Gastroesophageal sphincter (tissue), 4 donors: ENCODE results near the gene TOMM20. TPM values are rescaled to one million over a fixed set of nuclear protein-coding genes. Genes with fewer than 3 reads are reported as not detected.

Experiments used
- ATAC-seq: fragments of 150-250 bp; one replicate; pipeline ENCODE4 v1.9.1; 2016; ENCODE audit warnings: mild to moderate bottlenecking, moderate library complexity
- H3K27ac ChIP-seq, 4 donors: fragments of 200-600 bp; sonication (generic) in 3 of 4; 1 replicate in 3 of 4; 2 replicates in 1 of 4; pipeline ENCODE4 v1.5.1; 2016 to 2019
- H3K27me3 ChIP-seq: fragments of 200-600 bp; sonication (generic); one replicate; pipeline ENCODE4 v1.5.1; 2019
- H3K36me3 ChIP-seq, 2 donors: fragments of 200-600 bp; sonication (generic); one replicate each; pipeline ENCODE4 v1.5.1; 2019; ENCODE audit warnings: control low read depth in 1 of 2
- H3K4me1 ChIP-seq, 3 donors: fragments of 200-600 bp; sonication (generic); 1 replicate in 2 of 3; 2 replicates in 1 of 3; pipeline ENCODE4 v1.5.1; 2016 to 2019; ENCODE audit warnings: control low read depth in 2 of 3
- H3K4me3 ChIP-seq, 2 donors: fragments of 200-600 bp; sonication (generic); one replicate each; pipeline ENCODE4 v1.5.1; 2019; ENCODE audit warnings: mild to moderate bottlenecking in 1 of 2, moderate library complexity in 1 of 2
- H3K9me3 ChIP-seq, 3 donors: fragments of 200-600 bp; sonication (generic); one replicate each; pipeline ENCODE4 v1.5.1; 2017 to 2019; ENCODE audit warnings: control low read depth in 2 of 3
- EP300 ChIP-seq: sonication (generic); formaldehyde crosslinking; IDR thresholded peaks from one replicate; pipeline ENCODE4 v1.6.1; 2017; ENCODE audit warnings: antibody characterized with exemption, mild to moderate bottlenecking
- POLR2A ChIP-seq, 2 donors: fragments of 450-650 bp; IDR thresholded peaks; one replicate each; pipeline ENCODE4 v1.6.1; 2017; ENCODE audit warnings: antibody characterized with exemption in 2 of 2, mild to moderate bottlenecking in 2 of 2, moderate library complexity in 1 of 2
- POLR2AphosphoS5 ChIP-seq: sonication (generic); formaldehyde crosslinking; IDR thresholded peaks from one replicate; pipeline ENCODE4 v1.6.1; 2017; ENCODE audit warnings: antibody characterized with exemption
- WGBS, 2 donors: methylation state at CpG; one replicate each; pipeline ENCODE4 v1.1.5; 2018; ENCODE audit warnings: low coverage in 1 of 2; 5-methylcytosine and 5-hydroxymethylcytosine counted together
- total RNA-seq, 4 donors: library from RNA; depleted of rRNA; stranded (reverse); fragments of >200 nt; gene quantifications; one replicate each; pipeline ENCODE4 v1.1.0, GENCODE V29; 2016
- TF ChIP-seq, protein P1 (sequence below), 4 experiments: fragments of 200-600 bp in 2 of 4; fragments of 450-650 bp in 2 of 4; sonication (generic) in 1 of 4; IDR thresholded peaks; one replicate each; pipeline ENCODE4 v1.5.1; 2017 to 2019; ENCODE audit warnings: antibody characterized with exemption in 4 of 4, mild to moderate bottlenecking in 2 of 4, moderate library complexity in 2 of 4

The TOMM20 gene
- total RNA-seq, 4 donors from 2014 or later = 57.8 to 111 (median 99.1) TPM

DNA sequence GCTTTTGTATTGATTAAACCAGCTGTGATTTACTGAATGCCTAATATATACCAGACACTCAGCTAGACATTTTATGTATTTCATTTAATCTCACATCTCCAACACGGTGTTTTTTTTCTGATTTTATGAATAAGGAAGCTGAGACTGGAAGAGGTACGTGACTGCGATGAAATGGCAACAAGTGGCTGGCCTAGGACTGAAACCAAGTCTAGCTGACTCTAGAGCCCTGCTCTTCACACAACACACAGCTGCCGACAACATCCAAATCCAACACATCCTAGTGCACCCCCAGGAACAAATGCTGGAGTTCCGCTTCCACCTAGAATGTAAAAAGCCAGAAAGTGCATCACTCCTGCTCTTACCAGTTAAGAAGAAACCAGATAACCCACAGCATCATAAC, 10.7 kb upstream of the TOMM20 start:
- 89 to 90% methylated on average over 5 of the region's 5 CpGs for WGBS, 2 donors

DNA sequence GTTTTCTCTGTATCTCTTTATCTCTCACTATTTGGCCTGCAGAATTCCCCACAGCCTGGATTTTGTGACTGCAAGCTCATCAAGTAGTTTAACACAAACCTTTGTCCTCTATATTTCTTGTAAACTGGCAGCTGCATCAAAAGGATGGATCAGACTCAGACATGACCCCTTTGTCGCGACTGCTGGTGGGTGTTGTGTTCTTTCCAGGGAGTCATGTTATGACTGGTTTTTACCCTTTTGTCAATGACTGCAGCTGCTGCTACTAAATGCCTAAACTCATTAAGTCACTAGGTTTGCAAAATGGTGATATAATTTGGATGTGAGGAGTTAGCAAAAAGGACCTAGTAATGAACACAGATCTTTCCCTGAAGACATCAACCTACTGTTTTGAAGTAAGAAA, 10.2 kb upstream of the TOMM20 start:
- ATAC-seq = no peak
- Histone ChIP-seq H3K4me1 (no peaks in the 10 kb centered on the region), H3K27ac (no peak overlapping the region), H3K27me3 (no peaks in the 10 kb centered on the region), H3K36me3 (peaks cover 0 to 98% of the 10 kb centered on the region in 2 donors), H3K4me3 (no peak overlapping the region), H3K9me3 (no peaks in the 10 kb centered on the region)
- TF ChIP-seq EP300 (no peak), POLR2A (IDR thresholded peaks at IDR 0.05) (no peak), POLR2AphosphoS5 (no peak)
- TF ChIP-seq, protein P1, sequence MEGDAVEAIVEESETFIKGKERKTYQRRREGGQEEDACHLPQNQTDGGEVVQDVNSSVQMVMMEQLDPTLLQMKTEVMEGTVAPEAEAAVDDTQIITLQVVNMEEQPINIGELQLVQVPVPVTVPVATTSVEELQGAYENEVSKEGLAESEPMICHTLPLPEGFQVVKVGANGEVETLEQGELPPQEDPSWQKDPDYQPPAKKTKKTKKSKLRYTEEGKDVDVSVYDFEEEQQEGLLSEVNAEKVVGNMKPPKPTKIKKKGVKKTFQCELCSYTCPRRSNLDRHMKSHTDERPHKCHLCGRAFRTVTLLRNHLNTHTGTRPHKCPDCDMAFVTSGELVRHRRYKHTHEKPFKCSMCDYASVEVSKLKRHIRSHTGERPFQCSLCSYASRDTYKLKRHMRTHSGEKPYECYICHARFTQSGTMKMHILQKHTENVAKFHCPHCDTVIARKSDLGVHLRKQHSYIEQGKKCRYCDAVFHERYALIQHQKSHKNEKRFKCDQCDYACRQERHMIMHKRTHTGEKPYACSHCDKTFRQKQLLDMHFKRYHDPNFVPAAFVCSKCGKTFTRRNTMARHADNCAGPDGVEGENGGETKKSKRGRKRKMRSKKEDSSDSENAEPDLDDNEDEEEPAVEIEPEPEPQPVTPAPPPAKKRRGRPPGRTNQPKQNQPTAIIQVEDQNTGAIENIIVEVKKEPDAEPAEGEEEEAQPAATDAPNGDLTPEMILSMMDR (IDR thresholded peaks at IDR 0.05) = no peak
- 80 to 81% methylated on average over 1 to 2 of the region's 2 CpGs for WGBS, 2 donors

More for the DNA sequence above, 10.7 kb upstream of the TOMM20 start:
- Histone ChIP-seq H3K27me3 (no peaks in the 10 kb centered on the region), H3K9me3 (no peaks in the 10 kb centered on the region), H3K36me3 (peaks cover 0 to 98% of the 10 kb centered on the region in 2 donors), H3K4me1 (no peaks in the 10 kb centered on the region), H3K4me3 (no peak overlapping the region), H3K27ac (no peak overlapping the region)
- no peak for TF ChIP-seq EP300
- TF ChIP-seq POLR2AphosphoS5 = no peak
- TF ChIP-seq POLR2A (IDR thresholded peaks at IDR 0.05) = no peak
- TF ChIP-seq, protein P1 (IDR thresholded peaks at IDR 0.05) = no peak
- no peak for ATAC-seq

DNA sequence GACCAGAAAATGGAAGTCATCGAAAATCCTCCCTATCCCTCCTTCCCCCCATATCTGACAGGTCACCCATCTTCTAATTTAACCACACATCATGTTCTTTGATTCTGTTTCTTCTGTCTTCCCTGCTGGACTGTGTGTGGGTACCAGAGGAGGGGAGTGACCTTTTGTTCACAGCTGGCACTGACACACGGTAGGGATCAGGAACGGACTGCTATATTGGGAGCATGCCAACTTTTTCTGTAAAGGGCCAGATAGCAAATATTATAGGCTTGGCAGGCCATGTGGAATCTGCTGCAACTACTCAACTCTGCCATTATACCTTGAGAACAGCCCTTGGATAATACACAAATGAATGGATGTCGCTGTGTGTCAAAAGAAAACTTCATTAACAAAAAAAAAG, 7.5 kb upstream of the TOMM20 start:
- no peak for ATAC-seq
- Histone ChIP-seq H3K4me1 (no peaks in the 10 kb centered on the region), H3K36me3 (peaks cover 0 to 98% of the 10 kb centered on the region in 2 donors), H3K27me3 (no peaks in the 10 kb centered on the region), H3K27ac (no peak overlapping the region), H3K4me3 (no peak overlapping the region), H3K9me3 (no peaks in the 10 kb centered on the region)
- WGBS, 2 donors = 50 to 52% methylated on average over 4 of the region's 4 CpGs
- TF ChIP-seq POLR2A (IDR thresholded peaks at IDR 0.05) (no peak), POLR2AphosphoS5 (no peak), EP300 (no peak)
- TF ChIP-seq, protein P1 (IDR thresholded peaks at IDR 0.05) = no peak

DNA sequence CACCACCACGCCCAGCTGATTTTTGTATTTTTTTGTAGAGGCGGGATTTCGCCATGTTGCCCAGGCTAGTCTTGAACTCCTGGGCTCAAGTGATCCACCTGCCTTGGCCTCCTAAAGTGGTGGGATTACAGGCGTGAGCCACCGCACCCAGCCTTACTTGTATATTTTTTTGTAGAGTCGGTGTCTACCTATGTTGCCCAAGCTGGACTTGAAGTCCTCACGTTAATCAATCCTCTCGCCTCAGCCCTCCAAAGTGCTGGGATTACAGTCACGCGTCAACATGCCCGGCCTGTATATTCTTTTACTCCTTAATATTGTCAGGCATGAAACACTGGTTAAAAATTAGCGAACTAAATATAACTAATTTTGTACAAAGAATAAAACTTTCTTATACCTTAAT, 5.5 kb upstream of the TOMM20 start:
- Histone ChIP-seq H3K27ac (no peak overlapping the region), H3K4me1 (peaks cover 0 to 5% (median 0%) of the 10 kb centered on the region in 3 donors), H3K27me3 (no peaks in the 10 kb centered on the region), H3K9me3 (no peaks in the 10 kb centered on the region), H3K4me3 (no peak overlapping the region), H3K36me3 (peaks cover 0 to 83% of the 10 kb centered on the region in 2 donors)
- TF ChIP-seq EP300 (no peak), POLR2AphosphoS5 (no peak), POLR2A (IDR thresholded peaks at IDR 0.05) (no peak)
- TF ChIP-seq, protein P1 (IDR thresholded peaks at IDR 0.05) = no peak
- ATAC-seq = no peak
- WGBS, 2 donors = 92 to 96% methylated on average over 10 to 12 of the region's 12 CpGs

DNA sequence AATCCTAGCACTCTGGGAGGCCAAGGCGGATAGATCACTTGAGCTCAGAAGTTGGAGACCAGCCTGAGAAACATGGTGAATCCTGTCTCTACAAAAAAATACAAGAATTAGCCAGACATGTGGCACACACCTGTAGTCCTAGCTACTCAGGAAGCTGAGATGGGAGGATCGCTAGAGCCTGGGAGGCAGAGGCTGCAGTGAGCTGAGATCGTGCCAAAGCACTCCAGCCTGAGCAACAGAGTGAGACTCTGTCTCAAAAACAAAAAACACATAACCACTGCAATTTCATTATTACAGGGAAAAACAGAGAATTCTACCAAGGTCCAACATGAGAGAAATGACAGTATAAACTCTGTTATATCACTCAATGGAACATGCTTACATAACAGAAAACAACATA, 4.4 kb upstream of the TOMM20 start:
- H3K4me1 ChIP-seq = peaks cover 0 to 6% (median 0%) of the 10 kb centered on the region in 3 donors
- H3K27ac ChIP-seq = no peak overlapping the region
- no peak for ATAC-seq
- no peaks in the 10 kb centered on the region for H3K9me3 ChIP-seq
- TF ChIP-seq POLR2AphosphoS5 = no peak
- TF ChIP-seq POLR2A (IDR thresholded peaks at IDR 0.05) = no peak
- 14 to 88% methylated on average over 1 to 3 of the region's 3 CpGs for WGBS, 2 donors
- no peaks in the 10 kb centered on the region for H3K27me3 ChIP-seq
- peaks cover 0 to 74% of the 10 kb centered on the region in 2 donors for H3K36me3 ChIP-seq
- no peak overlapping the region for H3K4me3 ChIP-seq
